ENCODE data around the gene FZD8.

GRCh38 chr10:35632027-35632426, 10.1 kb downstream of the FZD8 start:
- peak in 1 of 3 experiments; percentile 21; a peak in 1 of 6 replicates for TF ChIP-seq CTCF (IDR thresholded peaks at IDR 0.05 in 2 of 3, conservative IDR thresholded peaks at IDR 0.05 in 1 of 3; ENCODE audit: borderline replicate concordance in 1 of 3, insufficient read depth in 1 of 3, low read depth in 2 of 3, low read length in 2 of 3)
- TF ChIP-seq POLR2A (IDR thresholded peaks at IDR 0.05; ENCODE audit: borderline replicate concordance, extremely low read depth, insufficient read depth, insufficient read length) = no peak
- TF ChIP-seq ZNF274 (IDR thresholded peaks at IDR 0.05; ENCODE audit: low read depth, low read length) = no peak
- no peak for TF ChIP-seq ZFX (IDR thresholded peaks at IDR 0.05)
- TF ChIP-seq MAX (IDR thresholded peaks at IDR 0.05) = no peak
- TF ChIP-seq EZH2 (IDR thresholded peaks at IDR 0.05) = no peak
- TF ChIP-seq EZH2phosphoT487 (IDR thresholded peaks at IDR 0.05; ENCODE audit: borderline replicate concordance) = no peak
- TF ChIP-seq ELF1 (IDR thresholded peaks at IDR 0.05; ENCODE audit: borderline replicate concordance, low read depth) = no peak
- peak; percentile 21 for TF ChIP-seq RAD21 (IDR thresholded peaks at IDR 0.05; ENCODE audit: low read depth)
- no peak for TF ChIP-seq SIN3A (IDR thresholded peaks at IDR 0.05; ENCODE audit: low read depth)
- TF ChIP-seq POLR2AphosphoS5 (IDR thresholded peaks at IDR 0.05; ENCODE audit: low read depth, low read length) = no peak
- TF ChIP-seq YY1 (IDR thresholded peaks at IDR 0.05; ENCODE audit: extremely low read depth, insufficient replicate concordance, low read depth, low read length) = no peak
- no peak for TF ChIP-seq REST (IDR thresholded peaks at IDR 0.05; ENCODE audit: low read depth)

All from HCT116 (cell line).